ENCODE data around the gene HIRA. TPM values are rescaled to one million over a fixed set of nuclear protein-coding genes. Genes with fewer than 3 reads are reported as not detected.
"Not testable (repeated sequence)": the region's sequence is repeated elsewhere in the genome, so short reads cannot be mapped to it uniquely, and the experiment has no call there.

Gene HIRA
- total RNA-seq, 1 experiment from 2014 or later, result 22.9 TPM

GRCh38 chr22:19321757-19322156 is 109.8 kb downstream of the HIRA start:
- in situ Hi-C loops (cut with HindIII; ENCODE audit: low pct_unique_long_range_greater_than_20kb, low sequenced_read_pairs), result no loop called here
- no peak for DNase-seq (ENCODE audit: low read depth)

- in situ Hi-C loops (cut with HindIII; ENCODE audit: low pct_unique_long_range_greater_than_20kb, low sequenced_read_pairs); DNase-seq (ENCODE audit: low read depth): not testable (repeated sequence)
These were observed 111.4 kb downstream of the HIRA start for GRCh38 chr22:19320136-19320535.

GRCh38 chr22:19319281-19319680 is 112.3 kb downstream of the HIRA start:
- in situ Hi-C loops (cut with HindIII; ENCODE audit: low pct_unique_long_range_greater_than_20kb, low sequenced_read_pairs), result no loop called here
- DNase-seq (ENCODE audit: low read depth), result no peak

- DNase-seq (ENCODE audit: low read depth), result no peak
- in situ Hi-C loops (cut with HindIII; ENCODE audit: low pct_unique_long_range_greater_than_20kb, low sequenced_read_pairs), result no loop called here
These were observed 113.7 kb downstream of the HIRA start for GRCh38 chr22:19317865-19318264.

GRCh38 chr22:19307872-19308271 is 123.7 kb downstream of the HIRA start:
- in situ Hi-C loops (cut with HindIII; ENCODE audit: low pct_unique_long_range_greater_than_20kb, low sequenced_read_pairs), result no loop called here
- DNase-seq (ENCODE audit: low read depth), result no peak

DNA sequence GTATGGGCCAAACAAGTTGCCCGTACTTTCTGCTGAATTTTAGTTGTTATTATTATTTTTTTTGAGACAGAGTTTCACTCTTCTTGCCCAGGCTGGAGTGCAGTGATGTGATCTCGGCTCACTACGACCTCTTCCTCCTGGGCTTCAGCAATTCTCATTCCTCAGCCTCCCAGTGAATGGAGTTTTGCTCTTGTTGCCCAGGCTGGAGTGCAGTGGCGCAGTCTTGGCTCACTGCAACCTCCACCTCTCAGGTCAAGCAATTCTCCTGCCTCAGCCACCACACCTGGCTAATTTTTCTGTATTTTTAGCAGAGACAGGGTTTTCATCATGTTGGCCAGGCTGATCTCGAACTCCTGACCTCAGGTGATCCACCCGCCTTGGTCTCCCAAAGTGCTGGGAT is 125.0 kb downstream of the HIRA start:
- DNase-seq (ENCODE audit: low read depth); in situ Hi-C loops (cut with HindIII; ENCODE audit: low pct_unique_long_range_greater_than_20kb, low sequenced_read_pairs): not testable (repeated sequence)

DNA sequence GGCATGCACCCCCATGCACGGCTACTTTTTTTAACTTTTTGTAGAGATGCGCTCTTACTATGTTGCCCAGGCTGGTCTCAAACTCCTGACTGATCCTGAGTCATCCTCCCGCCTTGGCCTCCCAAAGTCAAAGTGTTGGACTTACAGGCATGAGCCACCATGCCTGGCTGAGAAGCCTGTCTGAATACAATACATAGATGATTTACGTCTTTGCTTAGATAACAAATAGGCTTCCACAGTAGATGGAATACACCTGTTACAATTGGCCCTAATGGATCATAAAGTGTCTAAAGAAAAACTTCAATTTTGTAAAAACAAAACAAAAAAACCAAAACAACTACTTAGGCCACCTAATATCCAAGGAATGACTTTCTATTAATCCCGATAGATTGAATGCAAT is 127.0 kb downstream of the HIRA start:
- no peak for DNase-seq (ENCODE audit: low read depth)
- in situ Hi-C loops (cut with HindIII; ENCODE audit: low pct_unique_long_range_greater_than_20kb, low sequenced_read_pairs), result no loop called here

DNA sequence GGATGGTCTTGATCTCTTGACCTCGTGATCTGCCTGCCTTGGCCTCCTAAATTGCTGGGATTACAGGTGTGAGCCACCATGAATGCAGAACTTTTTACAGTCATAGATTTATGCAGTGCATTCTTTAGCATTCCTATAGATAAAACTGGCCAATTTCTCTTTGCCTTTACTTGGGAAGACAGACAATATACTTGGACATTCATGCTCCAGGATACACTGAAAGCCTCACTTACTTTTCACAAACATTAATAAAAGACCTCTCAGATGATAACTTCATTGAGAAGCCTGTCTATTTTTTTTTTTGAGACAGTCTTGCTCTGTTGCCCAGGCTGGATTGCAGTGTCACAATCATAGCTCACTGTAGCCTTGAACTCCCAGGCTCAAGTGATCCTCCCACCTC is 127.7 kb downstream of the HIRA start:
- in situ Hi-C loops (cut with HindIII; ENCODE audit: low pct_unique_long_range_greater_than_20kb, low sequenced_read_pairs), result no loop called here
- no peak for DNase-seq (ENCODE audit: low read depth)

GRCh38 chr22:19295733-19296132 is 135.8 kb downstream of the HIRA start:
- in situ Hi-C loops (cut with HindIII; ENCODE audit: low pct_unique_long_range_greater_than_20kb, low sequenced_read_pairs), result no loop called here
- no peak for DNase-seq (ENCODE audit: low read depth)

DNA sequence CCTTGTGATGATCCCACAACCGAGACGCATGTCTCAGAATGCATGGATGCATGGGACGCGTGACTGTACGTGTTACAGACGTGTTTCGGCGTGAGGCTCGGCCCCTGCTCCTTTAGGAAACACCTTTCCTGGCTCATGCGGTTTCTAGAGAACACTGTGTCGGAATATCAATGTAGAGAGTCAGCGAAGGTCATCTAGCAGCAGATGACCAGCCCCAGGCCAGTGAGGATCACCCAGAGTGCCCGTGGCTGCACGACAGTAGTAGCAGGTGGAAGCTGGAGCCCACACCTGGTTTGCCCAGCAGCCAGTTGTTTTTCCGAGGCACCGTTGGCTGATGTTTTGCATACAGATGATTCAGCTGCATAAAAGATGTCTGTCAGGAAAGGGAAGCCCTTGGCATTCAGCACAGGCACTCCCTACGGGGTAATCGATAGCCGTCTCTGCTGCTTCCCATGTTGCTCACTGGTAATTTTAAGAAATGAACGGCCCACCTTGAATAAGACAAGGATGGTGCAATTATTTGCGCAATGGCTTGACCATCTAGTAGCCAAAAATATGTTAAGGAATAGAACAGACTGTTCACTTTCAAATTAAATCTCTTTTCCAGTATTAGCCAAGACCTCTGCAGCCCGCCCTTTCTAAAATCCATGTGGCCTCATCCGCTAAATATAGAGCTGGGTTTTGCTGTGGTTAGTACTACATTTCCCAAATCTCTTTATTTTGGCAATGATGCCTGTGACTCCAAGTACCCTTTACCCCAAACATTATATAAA is 138.9 kb downstream of the HIRA start:
- in situ Hi-C loops (cut with HindIII; ENCODE audit: low pct_unique_long_range_greater_than_20kb, low sequenced_read_pairs), result no loop called here
- no peak for DNase-seq (ENCODE audit: low read depth)

DNA sequence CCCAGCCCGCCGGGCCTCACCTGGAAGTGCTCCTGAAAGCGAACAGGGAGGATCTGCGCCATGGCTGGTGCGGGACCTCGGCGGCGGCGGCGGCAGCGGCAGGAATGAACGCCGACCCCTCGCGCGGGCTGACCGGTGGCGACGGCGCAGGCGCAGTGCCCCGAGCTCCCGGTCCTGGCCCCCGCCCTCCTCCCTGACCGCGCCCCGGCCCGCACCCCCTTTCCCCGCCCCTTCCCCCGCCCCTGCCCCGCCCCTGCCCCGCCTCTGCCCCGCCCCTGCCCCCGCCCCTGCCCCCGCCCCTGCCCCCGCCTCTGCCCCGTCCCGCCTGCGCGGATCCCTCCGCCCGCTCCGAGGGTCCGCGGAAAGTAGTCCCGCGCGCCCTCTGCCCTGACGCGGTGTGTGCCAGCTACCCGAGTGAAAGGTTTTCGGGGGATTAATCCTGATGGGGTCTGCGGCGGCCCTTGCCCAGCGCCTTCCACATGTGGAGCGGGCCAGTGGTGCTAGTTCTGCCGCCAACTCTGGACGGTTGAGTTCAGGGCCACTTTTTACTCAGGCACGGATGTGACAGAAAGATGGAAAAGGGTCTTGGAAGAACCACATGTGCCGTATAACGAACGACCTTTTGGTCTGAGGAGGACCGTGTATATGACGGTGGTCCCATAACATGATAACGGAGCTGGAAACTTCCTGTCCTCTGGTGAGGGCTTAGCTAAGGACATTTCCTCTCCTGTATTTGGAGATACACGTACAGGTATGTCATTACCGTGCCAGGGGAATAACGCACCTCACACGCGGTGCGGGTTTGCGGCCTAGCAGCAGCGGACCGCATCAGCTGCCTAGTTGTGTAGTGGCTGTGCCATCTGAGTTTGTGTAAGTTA is 139.7 kb downstream of the HIRA start, which contains the start of gene CLTCL1:
TSS of gene CLTCL1 (minus strand) at position 140 of the 878 bp plus-strand sequence. CDS start at position 62, 78 bp downstream.
- DNase-seq (ENCODE audit: low read depth), result peak; percentile 82
- in situ Hi-C loops (cut with HindIII; ENCODE audit: low pct_unique_long_range_greater_than_20kb, low sequenced_read_pairs), result no loop called here

- in situ Hi-C loops (cut with HindIII; ENCODE audit: low pct_unique_long_range_greater_than_20kb, low sequenced_read_pairs), result no loop called here
- no peak for DNase-seq (ENCODE audit: low read depth)
These were observed 140.3 kb downstream of the HIRA start for GRCh38 chr22:19291218-19291579.

DNA sequence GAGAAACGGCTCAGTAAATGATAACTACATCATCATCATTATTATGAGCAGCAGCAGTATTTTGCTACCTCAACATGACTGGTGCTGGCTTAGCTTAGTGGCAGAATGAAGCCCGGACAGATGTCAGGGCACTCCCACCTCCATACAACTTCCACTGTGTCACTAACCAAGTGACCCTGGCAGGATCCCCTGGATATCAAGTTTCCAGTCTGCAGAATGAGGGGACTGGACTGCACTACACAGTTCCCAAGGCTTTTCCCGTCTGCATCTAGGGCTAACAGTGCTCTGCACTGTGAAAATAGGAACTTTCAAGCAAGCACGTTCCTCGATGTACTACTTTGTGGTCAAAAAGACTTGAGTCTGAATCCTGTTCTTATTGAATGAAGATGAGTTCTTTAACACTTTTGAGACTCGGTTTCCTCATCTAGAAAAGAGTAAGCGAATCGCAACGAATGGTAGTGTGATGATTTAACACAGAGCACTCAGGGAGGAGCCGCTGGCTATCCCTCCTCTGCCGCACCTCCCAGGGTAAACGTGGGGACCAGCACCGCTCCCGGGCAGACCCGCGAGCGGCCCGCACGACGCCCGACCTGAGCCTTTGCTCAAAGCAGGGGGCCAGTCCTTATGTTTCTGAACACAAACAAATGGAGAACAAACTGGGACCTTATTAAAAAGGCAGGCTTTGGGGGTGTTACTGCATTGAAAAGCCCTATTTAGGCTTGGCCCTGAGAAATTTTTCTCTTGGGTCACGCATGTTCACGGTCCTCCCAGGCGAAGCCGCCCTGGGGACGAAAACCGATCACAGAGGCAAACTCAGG is 140.9 kb downstream of the HIRA start:
- in situ Hi-C loops (cut with HindIII; ENCODE audit: low pct_unique_long_range_greater_than_20kb, low sequenced_read_pairs), result no loop called here
- DNase-seq (ENCODE audit: low read depth), result peak; percentile 16

DNA sequence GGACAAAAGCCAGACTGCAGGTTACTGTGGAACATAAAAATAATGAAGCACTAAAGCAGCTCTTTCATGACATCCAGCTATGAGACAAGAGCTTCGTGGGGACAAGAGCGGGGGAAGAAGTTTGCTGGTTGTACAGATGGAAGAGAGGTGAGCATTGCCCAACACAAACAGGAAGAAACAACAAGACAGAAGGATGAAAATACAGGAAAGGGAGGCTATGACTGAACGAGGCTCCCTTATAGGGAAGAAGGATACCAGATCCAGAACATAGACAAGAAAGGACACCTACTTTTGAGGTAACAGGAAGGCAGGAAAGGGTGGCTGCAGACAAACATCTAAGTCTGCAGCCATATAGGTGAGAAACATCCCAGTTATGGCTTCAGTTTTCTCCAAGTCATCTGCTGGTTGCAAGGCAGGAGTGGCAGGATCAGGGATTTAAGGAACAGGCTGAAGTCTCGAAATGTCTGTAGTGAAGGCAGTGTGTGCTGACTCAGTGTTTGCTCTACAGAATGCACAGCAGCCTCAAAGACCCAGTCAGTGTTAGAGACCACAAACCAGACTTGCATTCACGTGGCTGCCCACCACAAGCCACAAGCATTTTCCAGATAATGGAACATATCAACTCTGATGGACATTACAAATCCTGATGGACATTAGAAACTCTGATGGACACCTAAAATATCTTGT is 141.9 kb downstream of the HIRA start:
- no peak for DNase-seq (ENCODE audit: low read depth)
- in situ Hi-C loops (cut with HindIII; ENCODE audit: low pct_unique_long_range_greater_than_20kb, low sequenced_read_pairs), result no loop called here

GRCh38 chr22:19287889-19288288 is 143.6 kb downstream of the HIRA start:
- in situ Hi-C loops (cut with HindIII; ENCODE audit: low pct_unique_long_range_greater_than_20kb, low sequenced_read_pairs), result no loop called here
- DNase-seq (ENCODE audit: low read depth), result peak; percentile 31

DNA sequence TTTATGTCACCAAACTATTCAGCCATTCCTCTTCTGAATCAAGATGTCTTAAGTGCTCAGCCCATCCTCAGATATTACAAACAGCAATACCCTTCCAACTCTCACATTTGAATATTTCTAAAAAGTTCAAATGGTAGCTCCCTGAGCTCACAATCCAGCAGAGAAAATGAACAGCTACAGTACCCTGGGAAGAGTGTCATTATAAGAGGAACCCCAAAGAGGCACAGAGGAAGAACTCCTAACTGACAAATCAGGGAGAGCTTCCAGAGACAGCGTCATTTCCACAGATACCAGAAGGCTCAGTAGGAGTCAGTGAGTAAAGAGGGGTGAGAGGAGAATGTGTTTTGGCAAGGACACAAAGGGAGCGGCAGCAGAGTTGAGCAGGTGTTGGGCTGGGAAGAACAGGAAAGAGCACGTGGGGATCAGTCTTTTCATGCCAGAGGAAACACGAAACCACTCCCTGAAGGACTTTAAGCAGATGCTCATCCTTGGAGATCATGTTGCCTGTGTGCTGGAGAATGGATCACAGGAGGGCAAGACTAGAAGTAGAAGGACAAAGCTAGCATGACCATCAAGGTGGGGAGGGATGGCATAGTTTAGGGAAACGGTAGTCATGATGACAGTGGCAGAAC is 144.3 kb downstream of the HIRA start:
- in situ Hi-C loops (cut with HindIII; ENCODE audit: low pct_unique_long_range_greater_than_20kb, low sequenced_read_pairs), result no loop called here
- DNase-seq (ENCODE audit: low read depth), result no peak

GRCh38 chr22:19285831-19286230 is 145.7 kb downstream of the HIRA start:
- DNase-seq (ENCODE audit: low read depth), result no peak
- in situ Hi-C loops (cut with HindIII; ENCODE audit: low pct_unique_long_range_greater_than_20kb, low sequenced_read_pairs), result no loop called here

Data from Caki2 (cell line).